GM21529 (cell line): ENCODE measurements around the gene IPO8.
"Not testable (repeated sequence)": the region's sequence is repeated elsewhere in the genome, so short reads cannot be mapped to it uniquely, and the experiment has no call there.

Source experiments
- ATAC-seq: cut with Tn5 transposase; IDR thresholded peaks from one replicate; pipeline ENCODE4 v1.9.1; 2021; ENCODE audit not compliant: unreplicated experiment

IPO8 gene

GRCh38 chr12:30691122-30691879 lies 4.4 kb downstream of the IPO8 start:
- ATAC-seq, result no peak

- ATAC-seq, result no peak
These were observed 8.2 kb downstream of the IPO8 start for GRCh38 chr12:30687265-30687986.

- no peak for ATAC-seq
These were observed 16.4 kb downstream of the IPO8 start for GRCh38 chr12:30679241-30679640.

GRCh38 chr12:30678221-30678620 lies 17.4 kb downstream of the IPO8 start:
- no peak for ATAC-seq

GRCh38 chr12:30661210-30661609 lies 34.5 kb downstream of the IPO8 start:
- ATAC-seq, result no peak

GRCh38 chr12:30652034-30652696 lies 43.5 kb downstream of the IPO8 start:
- no peak for ATAC-seq

- no peak for ATAC-seq
These were observed 48.8 kb downstream of the IPO8 start for GRCh38 chr12:30646821-30647220.

GRCh38 chr12:30643366-30643765 lies 52.3 kb downstream of the IPO8 start:
- ATAC-seq, result no peak

GRCh38 chr12:30640392-30640791 lies 55.3 kb downstream of the IPO8 start:
- no peak for ATAC-seq

GRCh38 chr12:30635385-30635784 lies 60.3 kb downstream of the IPO8 start:
- ATAC-seq, result no peak

GRCh38 chr12:30631740-30632139 lies 63.9 kb downstream of the IPO8 start:
- ATAC-seq, result no peak

GRCh38 chr12:30630979-30631285 lies 64.7 kb downstream of the IPO8 start:
- no peak for ATAC-seq

GRCh38 chr12:30630076-30630978 lies 65.3 kb downstream of the IPO8 start:
- no peak for ATAC-seq

- no peak for ATAC-seq
These were observed 68.8 kb downstream of the IPO8 start for GRCh38 chr12:30626847-30627246.

- no peak for ATAC-seq
These were observed 71.7 kb downstream of the IPO8 start for GRCh38 chr12:30624009-30624408.

- ATAC-seq, result peak; percentile 88
These were observed 73.2 kb downstream of the IPO8 start for GRCh38 chr12:30622509-30622908.

- ATAC-seq, result not testable (repeated sequence)
These were observed 73.9 kb downstream of the IPO8 start for GRCh38 chr12:30621663-30622241.

- ATAC-seq, result no peak
These were observed 78.2 kb downstream of the IPO8 start for GRCh38 chr12:30617346-30618016.

GRCh38 chr12:30614031-30614430 lies 81.6 kb downstream of the IPO8 start:
- no peak for ATAC-seq

- ATAC-seq, result no peak
These were observed 82.4 kb downstream of the IPO8 start for GRCh38 chr12:30613119-30613830.
